T-helper 9 cell (primary cell): ENCODE measurements around the gene NAA10.

ENCODE experiments used
- DNase-seq: peaks from one replicate; pipeline ENCODE4 v3.0.0-alpha.2; 2020

The NAA10 gene

GRCh38 chrX:153883163-153883843 is 51.5 kb downstream of the NAA10 start:
- DNase-seq = no peak

GRCh38 chrX:153882557-153882956 is 52.3 kb downstream of the NAA10 start:
- no peak for DNase-seq

GRCh38 chrX:153882086-153882498 is 52.7 kb downstream of the NAA10 start:
- no peak for DNase-seq

- no peak for DNase-seq
Measured at GRCh38 chrX:153881281-153881680, 53.6 kb downstream of the NAA10 start.

- no peak for DNase-seq
Measured at GRCh38 chrX:153880440-153880815, 54.4 kb downstream of the NAA10 start.

GRCh38 chrX:153879741-153880439 is 54.9 kb downstream of the NAA10 start:
- DNase-seq = no peak
